NCI-H226 (cell line): ENCODE results near the gene SLC29A1.

Experiments used
- DNase-seq: peaks from one replicate; pipeline ENCODE4 v3.0.0-alpha.2; 2015

Gene SLC29A1

DNA sequence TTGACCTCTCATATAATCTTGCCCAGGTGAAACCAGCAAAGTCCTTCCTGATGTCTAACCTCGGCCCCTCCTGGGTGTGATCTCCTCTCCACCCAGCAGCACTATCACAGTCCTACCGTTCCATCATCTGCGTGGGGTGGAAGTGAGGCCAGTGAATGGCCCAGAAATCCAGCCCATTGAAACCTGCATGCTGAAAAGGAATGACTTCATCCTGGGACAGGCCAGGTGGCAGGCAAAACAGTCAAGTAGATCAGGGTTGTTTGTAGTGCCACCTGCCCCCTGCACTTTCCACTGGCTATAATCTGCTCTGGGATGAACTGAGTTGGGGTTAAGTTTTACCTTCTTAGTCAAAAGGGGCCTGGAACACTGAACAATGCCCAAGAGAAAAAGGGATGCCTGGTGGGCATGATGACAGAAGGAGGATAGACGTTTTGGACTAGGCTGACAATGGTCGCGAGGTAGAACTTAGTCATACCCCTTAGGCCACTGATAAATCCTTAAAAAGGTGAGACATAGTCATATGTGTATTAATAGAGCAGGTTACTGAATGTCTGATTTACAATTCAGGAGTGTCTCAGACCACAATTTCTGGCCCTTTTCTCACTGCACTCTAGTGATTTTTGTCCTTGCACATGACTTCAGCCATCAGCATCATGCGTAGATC is 15.4 kb downstream of the SLC29A1 start:
- no peak for DNase-seq

DNA sequence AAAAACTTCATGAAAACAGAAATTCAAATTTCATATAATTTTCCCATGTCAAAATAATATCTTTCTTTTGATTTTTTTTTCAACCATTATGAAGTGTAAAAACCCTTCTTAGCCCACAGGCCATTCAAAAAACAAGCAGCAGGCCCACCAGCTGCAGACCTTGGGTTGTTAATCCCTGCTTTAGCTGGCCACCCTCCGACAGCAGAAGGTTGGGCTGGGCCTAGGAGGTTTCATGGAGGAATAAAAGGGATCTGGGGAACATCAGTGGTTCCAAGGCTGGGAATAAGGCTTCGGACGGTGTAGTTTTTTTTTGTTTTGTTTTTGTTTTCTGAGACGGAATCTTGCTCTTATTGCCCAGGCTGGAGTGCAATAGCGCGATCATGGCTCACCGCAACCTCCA is 19.9 kb downstream of the SLC29A1 start:
- no peak for DNase-seq

DNA sequence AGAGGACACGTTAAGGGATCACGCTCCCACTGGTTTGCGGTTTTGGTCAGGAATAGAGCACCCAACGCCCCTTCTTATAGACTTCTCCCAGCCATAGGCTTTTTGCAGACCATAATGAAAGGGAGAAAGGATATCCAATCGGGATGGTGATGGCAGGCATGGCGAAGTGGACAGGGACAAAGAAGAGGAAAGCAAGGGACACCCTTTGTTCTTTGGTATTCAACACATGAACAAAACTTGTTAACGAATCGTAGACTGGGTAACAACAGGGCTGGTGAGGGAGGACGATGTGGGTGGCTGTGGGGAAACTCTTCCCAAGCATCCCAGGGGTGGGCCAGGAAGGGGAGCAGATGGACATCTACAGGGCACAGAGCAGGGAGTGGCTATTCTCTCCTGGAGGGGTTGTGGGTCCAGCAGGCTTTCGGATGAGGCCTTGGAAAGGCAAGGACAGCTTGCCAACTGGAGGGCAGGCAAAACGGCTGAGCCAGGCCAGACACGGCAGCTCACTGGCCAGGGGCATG is 22.1 kb downstream of the SLC29A1 start:
- DNase-seq, result no peak

DNA sequence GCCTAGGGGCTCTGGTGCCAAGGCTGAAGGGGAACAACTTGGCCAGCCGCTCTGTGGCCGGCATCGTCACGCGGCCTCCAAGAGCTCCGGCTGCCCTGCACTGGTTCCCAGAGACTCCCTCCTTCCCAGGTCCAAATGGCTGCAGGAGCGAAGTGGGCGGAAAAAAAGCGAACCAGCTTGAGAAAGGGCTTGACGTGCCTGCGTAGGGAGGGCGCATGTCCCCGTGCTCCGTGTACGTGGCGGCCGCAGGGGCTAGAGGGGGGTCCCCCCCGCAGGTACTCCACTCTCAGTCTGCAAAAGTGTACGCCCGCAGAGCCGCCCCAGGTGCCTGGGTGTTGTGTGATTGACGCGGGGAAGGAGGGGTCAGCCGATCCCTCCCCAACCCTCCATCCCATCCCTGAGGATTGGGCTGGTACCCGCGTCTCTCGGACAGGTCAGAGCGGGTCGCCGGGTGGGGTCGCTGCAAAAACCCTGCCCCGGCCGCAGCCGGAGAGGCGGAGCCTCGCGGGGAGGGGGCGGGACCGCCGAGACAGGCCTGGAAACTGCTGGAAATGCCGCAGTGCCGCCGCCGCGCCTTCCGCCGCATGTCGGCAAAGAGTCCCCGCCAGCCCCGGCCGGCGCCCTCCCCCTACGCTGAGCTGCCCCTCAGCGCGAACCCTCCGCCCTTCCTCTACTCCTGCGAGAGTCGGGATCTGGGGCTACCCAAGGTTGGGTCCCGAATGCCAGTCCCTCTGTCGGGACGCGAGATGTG is 22.7 kb downstream of the SLC29A1 start:
- DNase-seq, result peak; percentile 68

DNA sequence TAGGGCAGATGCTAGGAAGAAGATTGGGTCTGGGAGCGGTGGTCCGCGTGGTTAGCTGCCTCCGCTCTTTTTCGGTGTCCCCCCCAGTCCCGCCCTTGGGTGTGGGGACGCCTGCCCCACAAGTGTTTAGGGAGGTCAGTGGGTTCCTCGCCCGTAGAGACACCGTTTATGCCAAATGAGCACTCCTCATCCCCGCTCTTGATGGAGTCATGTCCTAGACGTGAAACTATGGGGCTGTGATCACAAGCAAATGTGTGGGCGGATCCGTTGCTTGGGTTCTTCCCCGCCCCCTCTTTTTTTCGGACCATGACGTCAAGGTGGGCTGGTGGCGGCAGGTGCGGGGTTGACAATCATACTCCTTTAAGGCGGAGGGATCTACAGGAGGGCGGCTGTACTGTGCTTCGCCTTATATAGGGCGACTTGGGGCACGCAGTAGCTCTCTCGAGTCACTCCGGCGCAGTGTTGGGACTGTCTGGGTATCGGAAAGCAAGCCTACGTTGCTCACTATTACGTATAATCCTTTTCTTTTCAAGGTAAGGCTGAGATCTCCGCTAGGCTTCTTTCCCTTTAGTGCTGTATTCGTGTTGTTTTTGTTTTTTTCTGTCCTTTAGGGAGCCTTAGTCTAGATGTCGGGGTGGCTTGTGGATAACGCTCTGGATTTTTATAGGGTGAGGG is 23.4 kb downstream of the SLC29A1 start, which contains the start of gene HSP90AB1:
TSS of gene HSP90AB1 (plus strand) at position 439 of the 675 bp plus-strand sequence. CDS start 1,529 bp downstream, outside the sequence.
- peak; percentile 95 for DNase-seq

DNA sequence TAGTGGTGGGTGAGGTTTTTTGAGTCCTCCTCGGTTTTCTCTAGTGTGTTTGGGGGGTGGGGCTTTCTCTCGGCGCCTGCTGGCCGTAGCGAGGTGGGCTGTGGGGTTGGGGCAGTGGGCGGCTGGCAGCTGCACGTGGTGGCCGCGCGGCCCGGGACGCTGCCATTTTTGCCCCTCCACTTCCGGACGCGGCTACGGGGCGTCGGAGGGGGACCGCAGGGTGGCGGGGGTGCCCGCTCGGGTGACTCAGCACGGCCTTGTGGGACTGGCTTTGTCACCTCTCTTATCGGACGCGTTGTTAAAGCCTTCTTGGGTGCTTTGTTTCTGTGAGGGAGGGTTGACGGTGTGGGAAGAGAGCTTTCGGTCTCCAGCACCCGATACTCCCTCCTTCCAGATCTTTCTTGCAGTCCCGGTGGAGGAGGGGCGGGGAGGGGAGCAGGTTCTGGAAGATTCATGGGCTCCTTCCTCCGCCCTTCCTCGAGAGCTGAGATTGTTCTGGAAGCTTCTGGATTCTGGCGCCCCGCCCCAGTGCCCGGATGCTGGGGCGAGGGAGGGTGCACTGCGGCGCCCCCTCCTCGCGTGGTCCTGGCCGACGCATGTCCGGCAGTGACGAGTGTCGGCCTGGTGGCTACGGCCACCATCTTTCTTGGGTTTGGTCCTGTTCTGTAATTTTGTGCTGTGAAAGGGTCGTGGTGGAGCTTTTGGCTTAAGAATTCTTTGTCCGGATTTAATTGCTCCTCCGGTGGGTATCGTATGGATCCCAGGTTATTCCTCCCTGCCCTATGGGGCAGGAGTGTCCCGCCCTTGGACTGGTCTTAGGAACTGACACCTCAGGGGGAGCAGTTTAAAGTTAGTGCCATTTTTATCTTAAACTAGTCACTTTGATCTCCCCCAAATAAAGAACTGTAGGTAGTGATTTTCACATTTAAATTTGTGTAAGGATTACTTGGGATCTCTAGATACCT is 24.2 kb downstream of the SLC29A1 start:
- DNase-seq, result peak; percentile 62

DNA sequence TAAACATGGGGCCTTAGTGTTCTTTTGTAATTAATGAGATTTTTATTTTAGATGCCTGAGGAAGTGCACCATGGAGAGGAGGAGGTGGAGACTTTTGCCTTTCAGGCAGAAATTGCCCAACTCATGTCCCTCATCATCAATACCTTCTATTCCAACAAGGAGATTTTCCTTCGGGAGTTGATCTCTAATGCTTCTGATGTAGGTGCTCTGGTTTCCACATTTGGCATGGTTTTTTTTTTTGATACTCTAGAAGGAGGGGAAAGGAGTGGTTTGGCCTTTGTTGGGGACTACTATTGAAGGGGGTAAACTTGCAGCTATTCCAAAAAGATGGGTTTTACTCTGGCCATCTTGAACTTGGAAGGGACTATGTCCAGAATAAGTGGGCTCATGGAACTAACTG is 25.2 kb downstream of the SLC29A1 start:
- DNase-seq, result no peak

DNA sequence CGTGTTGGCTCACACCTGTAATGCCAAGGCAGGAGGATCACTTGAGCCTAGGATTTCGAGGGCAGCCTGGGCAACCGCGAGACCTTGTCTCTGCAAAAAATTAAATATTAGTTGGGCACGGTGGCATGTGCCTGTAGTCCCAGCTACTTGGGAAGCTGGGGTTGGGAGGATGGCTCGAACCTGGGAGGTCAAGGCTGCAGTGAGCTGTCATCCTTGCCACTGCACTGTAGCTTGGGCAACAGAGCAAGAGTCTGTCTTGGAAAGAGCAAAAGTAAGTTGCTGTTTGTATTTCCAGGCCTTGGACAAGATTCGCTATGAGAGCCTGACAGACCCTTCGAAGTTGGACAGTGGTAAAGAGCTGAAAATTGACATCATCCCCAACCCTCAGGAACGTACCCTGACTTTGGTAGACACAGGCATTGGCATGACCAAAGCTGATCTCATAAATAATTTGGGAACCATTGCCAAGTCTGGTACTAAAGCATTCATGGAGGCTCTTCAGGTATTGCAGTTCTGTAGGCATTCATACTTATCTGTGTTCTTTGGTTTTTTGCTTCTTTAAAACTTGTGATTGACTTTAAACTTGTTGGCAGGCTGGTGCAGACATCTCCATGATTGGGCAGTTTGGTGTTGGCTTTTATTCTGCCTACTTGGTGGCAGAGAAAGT is 25.8 kb downstream of the SLC29A1 start:
- no peak for DNase-seq

DNA sequence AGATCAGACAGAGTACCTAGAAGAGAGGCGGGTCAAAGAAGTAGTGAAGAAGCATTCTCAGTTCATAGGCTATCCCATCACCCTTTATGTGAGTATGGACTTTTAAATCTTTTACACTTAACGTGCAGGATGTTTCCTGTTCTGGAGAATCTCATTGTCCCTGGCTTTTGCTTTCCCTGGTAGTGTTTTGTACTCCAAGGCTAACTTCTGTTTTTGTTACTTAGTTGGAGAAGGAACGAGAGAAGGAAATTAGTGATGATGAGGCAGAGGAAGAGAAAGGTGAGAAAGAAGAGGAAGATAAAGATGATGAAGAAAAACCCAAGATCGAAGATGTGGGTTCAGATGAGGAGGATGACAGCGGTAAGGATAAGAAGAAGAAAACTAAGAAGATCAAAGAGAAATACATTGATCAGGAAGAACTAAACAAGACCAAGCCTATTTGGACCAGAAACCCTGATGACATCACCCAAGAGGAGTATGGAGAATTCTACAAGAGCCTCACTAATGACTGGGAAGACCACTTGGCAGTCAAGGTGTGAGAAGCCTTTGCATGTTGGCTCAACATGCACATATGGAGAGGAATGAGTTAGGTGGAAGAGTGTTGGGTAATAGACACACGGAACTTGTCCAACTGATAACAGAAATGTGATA is 26.8 kb downstream of the SLC29A1 start:
- DNase-seq, result no peak

DNA sequence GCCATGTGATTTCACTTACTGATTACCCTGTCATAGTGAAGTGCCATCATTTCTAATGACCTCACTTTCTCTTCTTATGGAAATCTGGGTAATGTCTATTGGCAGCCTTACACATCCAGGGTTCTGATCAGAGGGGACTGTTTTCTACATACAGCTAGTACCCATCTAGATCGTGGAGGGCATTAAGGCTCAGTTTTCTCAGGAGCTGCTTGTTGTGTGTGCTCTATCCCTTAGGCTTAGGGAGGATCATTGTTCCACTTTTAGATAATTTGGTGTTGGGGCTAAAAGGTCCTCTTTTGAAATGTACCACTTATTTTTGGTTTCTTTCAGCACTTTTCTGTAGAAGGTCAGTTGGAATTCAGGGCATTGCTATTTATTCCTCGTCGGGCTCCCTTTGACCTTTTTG is 27.3 kb downstream of the SLC29A1 start:
- no peak for DNase-seq

DNA sequence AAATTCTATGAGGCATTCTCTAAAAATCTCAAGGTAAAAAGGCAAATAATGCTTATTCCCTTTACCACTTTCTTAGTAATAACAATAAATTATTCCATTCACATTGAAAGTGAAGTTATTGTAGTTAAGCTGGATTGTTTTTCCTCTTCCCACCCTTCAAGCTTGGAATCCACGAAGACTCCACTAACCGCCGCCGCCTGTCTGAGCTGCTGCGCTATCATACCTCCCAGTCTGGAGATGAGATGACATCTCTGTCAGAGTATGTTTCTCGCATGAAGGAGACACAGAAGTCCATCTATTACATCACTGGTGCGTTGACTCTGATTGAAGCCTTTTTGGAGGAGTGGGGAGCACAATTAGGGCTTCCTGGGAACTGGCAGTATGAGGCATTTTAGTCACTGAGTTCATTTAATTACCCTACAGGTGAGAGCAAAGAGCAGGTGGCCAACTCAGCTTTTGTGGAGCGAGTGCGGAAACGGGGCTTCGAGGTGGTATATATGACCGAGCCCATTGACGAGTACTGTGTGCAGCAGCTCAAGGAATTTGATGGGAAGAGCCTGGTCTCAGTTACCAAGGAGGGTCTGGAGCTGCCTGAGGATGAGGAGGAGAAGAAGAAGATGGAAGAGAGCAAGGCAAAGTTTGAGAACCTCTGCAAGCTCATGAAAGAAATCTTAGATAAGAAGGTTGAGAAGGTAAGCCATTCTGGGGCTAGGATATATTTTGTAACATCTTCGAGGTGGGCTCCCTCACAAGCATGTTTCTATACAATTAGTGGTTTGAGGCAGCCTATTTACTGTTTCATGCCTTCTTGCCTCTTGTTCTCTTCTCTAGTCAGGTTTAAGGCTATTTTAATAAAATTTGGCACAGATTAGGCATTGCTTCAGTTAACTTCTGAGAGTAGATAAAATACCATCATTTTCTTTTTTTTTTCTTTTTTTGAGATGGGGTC is 28.5 kb downstream of the SLC29A1 start:
- DNase-seq, result no peak

DNA sequence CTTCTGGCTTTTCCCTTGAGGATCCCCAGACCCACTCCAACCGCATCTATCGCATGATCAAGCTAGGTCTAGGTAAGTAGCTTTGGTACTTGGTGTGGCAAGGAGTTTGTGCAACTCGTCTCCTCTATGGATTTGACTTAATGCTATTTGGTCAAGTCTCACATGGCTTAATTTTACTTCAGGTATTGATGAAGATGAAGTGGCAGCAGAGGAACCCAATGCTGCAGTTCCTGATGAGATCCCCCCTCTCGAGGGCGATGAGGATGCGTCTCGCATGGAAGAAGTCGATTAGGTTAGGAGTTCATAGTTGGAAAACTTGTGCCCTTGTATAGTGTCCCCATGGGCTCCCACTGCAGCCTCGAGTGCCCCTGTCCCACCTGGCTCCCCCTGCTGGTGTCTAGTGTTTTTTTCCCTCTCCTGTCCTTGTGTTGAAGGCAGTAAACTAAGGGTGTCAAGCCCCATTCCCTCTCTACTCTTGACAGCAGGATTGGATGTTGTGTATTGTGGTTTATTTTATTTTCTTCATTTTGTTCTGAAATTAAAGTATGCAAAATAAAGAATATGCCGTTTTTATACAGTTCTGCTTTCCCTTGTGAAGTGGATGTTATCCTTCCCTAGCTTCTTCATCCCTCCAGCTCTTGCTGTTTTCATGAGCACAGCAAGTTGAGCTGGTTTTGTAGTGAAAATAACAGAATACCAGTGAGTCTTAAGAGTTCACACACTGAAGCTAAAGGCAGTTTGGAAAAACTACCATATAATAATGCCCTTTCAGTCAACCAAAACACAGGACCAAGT is 30.1 kb downstream of the SLC29A1 start:
- DNase-seq, result no peak

DNA sequence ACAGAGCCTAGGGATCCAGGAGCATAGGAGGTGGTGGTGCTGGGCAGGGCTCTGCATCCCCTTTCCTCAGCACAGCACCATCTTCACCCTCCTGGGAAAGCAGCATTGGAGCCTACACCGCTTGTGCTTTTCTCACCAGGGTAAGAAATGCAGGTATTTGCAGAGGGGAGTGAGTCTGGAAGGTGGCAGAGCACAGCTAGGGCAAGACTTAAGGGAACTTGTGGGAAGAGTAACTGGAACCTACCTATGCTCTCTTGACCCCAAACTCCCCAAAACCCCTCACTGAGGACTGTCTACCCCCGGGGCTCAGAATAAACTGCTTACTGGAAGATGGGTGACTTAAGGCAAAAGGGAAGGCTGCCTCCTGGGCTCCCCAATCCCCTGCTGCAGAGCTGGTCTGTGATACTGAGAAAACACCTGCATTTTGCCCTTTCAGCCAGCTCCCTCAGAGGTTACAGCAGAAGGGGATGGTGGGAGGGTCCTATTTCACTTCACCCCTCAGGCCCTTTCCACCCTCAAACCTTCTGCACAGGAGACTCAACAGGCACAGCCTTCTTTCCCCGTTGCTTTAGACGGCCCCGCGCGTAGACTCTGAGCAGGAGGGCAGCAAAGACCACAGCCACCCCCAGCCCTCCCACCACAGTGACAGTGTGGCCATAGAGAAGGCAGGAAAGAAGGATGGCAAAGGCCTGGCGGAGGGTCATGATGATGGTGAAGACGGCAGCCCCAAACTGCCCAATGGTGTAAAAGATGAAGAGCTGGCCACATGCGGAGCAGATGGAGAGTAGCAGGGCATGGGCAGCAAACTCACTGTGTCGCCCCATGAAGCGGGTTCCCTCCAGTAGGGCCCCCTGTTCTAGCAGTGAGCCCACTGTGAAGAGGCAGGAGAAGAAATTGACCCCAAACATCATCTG is 31.1 kb downstream of the SLC29A1 start:
- no peak for DNase-seq

DNA sequence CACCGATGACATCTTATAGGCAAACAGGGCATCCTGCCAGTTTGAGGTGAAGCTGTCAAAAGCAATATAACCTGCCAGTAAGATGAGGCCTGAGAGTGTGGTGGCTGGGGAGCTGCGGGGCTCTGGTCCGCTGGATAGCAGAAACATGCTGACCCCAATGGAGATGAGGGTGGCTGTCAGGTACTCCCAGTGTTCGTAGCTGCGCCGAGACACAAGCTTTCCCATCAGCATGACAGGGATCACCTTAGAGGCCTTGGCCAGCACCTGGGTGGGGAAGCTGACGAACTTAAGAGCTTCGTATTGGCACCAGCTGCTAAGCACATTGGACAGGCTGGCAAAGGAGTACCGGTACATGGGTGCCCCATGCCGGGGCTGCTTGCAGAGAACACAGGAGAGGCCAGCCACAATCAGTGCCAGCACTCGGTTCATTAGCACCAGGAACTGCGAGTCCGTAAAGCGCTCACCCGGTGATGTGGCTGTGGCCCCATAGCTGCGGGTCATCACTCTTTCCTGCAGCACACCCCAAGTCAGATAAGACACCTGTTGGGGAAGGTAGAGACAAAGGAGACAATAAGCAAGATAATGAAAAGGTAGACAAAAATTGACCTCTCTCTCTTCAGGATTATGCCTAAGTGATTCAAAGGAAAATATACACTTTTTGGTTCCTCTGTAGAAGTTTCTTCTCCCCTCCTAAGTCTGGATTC is 31.9 kb downstream of the SLC29A1 start:
- no peak for DNase-seq

DNA sequence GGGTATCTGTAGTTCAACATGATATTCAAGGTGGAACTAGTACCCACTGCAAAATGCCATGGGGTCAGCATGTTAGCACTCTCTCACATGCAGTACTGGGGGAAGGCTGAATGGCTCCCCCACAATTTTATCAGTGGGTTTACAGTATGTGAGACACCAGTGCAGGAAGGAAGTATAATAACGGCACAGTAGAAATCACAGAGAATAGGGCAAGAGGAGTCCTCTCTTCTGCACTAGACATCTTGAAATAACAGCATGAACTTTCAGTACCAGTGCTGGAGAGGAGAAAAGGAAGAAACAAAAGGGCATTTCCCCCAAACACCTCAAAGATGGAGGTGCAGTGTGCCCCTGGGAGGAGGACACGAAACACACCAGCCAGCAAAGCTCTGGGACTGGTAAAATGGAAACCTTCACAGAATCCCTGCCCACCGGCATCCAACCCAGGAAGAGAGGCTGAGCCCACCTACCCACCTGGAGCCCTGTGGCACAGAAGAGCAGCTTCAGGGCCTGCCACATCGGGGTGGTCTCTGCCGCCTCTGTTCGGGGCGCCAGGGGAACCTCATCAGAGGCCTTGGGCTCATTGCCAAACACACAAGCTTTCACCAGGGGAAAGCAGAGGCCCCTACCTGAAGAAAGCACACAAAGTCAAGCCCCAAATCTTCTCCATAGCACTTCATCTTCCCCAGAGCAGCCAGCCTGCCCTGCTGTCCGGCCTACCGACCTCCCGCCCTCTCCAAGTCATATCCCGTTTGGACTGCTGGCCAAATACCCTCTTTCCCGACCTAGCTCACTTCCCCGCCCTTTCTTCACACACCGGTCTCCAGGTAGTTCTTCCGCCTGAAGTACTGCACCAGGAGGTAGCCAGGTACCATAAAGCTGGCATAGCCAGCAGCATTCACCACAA is 32.7 kb downstream of the SLC29A1 start:
- DNase-seq, result no peak

DNA sequence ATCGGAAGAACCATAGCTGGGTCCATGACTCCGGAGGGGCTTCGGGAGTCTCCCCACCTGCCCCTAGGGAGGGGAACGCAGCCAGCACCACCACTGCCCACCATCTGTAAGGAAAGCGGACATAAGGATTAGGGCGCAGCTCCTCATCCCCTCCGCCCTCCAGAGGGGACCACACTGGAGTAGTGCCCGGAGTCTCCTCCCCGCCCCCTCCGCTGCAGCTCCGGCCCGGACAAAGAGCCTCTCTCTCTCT is 33.3 kb downstream of the SLC29A1 start:
- DNase-seq, result no peak
